Activated CD8-positive, alpha-beta memory T cell treated with anti-CD3 and anti-CD28 coated beads for 24 hours (primary cell): ENCODE measurements around the gene PDGFA.

Source experiments
- DNase-seq: peaks from one replicate; pipeline ENCODE4 v3.0.0-alpha.2; 2020

PDGFA gene

DNA sequence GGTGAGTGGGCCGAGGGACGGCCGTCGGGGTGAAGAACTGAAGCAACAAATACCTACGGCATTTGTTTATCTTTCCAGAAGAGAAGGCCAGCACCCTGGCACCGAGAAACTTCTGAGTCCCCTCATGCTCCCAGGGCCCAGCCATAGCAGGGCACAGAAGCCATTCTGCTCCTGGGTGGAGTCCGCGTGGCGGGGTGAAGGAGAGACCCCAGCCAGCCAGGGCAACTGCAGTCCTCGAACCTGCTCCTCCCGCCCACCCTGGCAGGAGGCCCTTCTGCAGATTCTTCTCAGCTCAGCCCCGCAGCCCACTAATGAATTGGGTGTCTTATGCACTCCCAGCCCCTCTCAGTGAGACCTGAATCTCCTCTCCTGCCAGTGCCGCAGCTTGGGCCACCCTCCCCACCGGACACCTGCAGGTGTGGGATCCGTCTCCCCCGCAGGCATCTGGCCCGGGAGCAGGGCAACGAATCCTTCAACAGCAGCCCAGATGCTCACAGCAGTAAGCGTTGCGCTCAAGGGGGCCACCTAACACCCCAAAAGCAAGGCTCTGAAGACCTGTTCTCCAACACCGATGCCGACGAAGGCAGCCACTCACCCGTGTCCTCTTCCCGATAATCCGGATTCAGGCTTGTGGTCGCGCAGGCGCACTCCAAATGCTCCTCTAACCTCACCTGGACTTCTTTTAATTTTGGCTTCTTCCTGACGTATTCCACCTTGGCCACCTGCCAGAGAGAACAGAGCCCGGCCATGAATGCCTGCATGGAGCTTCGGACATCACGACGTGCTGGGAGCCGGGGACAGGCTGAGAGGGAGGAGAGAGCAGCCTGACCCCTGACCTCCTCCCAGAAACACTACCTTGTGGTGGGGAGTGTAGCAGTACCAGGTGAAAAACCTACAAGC is 18.9 kb downstream of the PDGFA start:
- no peak for DNase-seq

DNA sequence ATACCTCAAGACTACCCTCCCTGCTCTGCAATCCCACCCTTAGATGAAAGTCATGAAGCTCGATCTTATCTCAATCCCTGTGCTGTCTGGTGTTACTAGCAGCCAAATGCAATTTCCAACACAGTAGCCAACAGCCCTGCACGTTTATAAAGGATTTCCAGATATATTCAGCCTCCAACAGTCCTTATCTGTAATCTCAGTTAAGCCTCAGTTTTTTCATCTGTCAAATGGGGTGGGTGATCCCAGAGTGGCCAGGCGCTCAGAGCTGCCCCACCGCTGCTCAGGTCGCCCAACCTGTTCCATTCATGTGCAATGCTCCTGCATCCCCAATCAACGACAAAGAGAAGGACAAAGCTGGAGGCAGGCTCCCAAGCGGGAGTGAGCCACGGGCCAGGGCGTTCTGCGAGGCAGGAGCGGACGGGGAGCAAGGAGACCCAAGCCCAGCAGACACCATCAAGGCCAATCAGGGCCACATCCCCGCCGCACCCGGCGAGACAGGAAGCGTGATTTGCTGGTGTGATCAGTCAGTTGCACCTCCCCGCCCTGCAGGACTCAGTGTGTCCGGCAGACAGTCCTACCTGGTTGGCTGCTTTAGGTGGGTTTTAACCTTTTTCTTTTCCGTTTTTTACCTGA is 19.7 kb downstream of the PDGFA start:
- no peak for DNase-seq

DNA sequence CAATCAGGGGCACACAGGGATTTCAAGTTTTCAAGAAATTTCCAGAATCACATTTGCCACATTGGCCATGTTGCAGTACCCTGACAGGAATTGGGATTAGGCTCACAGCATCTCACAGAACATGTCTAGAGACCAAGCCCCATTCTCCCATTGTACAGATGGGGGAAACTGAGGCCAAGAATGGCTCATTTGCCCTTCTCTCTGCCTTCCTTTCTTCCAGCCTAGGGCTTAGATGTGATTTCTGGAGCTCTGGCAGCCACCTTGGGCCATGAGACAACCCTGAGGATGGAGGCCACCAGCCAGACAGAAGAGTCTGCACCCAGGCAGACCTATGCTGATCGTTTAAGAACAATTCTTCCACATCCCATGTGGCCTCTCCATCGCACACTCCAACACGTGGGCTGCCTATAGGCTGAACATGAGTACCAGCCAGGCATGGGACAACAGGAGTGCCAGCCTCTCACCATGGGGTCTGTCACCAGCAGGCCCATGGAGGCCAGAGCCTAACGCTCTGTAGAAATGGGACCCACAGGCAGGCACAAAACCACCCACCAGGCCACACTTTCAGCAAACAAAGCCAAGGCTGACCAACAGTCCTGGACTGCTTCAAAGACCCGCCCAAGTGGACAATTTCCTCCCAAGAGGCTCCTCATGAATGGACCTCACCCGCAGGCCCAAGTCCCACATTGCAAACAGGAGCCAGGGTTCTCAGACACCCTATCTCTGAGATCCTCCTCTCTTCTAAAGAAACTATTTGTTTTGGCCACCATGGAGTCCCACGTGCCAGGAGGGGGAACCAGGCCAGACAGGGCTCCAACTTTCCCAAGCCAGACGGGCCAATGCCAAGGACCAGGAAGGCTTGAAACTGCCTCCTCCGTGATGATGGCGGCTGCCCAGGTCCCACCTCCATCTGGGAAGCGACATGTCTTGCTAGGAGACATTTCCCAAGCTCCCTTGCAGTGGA is 20.7 kb downstream of the PDGFA start:
- DNase-seq = no peak

DNA sequence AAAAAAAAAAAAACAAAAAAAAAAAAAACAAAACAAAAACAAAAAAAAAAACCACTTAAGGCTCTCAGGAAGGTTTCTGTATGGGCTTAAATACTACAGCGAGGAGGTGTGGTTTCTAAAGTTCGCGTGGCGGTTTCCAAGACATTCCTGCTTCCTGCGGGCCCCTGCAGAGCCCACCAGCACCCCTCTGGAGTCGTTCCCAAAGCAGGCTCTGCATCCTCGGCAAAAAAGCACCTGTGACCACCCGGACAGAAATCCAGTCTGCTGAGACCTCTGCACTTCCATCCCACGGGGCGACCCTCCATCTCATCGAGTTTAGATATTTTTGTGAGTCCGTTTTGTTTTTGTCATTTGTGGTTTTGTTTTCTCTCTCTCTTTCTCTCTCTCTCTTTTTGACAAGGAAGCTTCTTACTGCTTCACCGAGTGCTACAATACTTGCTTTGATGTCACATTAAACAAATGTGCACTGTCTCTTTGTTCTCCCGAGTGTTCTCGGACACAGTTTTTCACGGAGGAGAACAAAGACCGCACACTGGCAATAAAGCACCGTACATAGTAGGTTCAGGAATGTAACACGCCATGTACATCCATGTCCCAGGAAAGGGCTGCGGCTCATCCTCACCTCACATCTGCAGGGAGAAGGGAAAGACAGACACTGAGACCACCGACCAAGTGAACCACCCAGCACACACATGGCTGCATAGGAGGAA is 21.5 kb downstream of the PDGFA start:
- DNase-seq = no peak

DNA sequence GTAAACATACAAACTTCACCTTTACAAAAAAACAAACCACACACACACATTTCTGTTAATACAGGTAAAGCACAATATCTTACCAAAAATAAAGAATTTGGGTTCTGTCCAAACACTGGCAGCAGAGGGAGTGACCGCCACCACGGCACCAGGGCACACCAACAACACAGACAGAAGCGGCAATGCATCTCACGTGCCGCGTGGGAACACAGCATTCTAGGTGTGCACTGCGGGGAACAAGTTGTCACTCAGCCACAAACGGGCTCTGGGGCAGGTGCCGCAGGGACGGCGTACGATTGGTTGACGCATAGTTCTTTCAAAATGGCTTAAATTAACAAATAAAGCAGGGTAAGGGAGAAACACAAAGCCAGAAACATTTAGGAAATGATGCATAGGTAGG is 22.3 kb downstream of the PDGFA start:
- no peak for DNase-seq

DNA sequence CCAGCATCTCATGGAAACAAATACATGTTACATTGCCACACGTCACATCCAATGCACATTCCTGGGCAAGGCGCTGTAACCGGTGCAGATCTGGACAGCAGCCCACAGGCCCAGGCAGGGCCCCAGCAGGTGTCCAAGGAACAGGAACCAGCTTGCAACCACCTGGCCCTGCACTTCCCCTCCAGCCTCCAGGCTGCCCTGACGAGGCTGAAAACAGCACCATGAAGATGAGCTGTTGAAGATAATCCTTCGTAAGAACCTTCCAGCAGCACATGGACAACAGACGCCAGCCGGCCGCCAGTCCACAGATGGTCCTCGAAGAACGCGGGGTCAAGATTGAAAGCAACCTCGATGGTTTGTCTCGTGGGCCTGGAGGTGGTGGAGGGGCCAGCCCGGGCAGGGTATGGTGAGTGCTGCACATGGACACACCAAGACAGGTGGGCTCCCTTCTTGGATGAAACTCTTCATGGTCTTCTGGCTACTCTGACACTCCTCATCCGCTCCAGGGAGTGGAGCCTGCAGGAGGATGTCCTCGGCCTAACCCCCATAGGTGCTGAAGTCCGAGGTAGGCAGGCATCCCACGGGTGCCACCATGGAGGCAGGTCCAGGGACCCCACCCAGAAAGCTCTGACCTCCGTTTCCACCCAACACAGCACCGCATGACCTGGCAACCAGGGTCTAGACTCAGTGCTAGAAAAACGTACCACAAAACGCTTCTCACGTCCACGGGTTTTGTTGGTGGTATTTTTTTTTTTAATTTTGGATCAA is 22.9 kb downstream of the PDGFA start:
- no peak for DNase-seq

DNA sequence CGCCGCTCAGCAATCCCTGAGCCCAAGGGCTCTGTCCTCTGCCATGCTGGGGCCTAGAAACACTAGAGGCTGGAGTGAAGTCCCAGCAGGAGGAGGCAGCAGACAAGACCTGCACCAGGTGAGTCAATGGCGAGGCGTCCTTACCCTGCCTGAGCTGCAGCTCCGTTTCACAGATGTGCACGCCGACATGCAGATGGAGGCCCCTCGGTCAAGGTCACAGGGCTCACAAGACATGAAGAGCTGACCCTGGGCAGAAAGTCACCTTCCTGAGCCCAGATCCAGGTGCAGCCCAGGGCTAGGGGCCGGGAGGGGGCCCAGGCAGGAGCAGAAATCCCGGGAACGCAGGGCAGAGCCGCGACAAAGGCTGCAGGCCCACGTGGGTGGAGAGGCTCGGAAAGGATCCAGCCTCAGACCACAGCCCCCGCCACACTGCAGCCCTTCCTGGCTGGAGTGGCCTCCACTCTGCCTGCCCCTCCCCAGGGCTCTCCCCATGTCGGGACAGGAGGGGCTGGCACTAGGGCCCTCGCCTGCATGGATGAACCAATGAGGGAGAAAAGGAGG is 23.8 kb downstream of the PDGFA start:
- no peak for DNase-seq

DNA sequence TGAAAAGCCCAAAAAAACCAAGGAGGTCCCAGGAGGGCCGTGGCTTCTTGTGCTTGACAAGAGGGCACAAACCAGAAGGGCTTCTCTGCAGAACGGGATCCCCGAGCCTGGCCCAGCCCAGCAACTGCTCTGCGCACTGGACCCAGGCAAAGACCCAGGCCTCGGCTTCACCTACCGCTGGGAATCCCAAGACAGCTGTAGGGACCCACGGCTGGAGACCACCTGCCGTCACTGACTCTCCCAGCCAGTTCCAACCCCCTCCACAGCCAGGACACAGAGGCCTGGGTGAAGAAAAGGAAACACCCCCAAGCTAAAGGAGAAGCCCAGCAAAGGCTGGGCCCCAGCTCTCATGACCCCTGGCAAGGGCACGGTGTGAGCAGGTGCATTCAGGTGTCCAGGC is 24.3 kb downstream of the PDGFA start:
- no peak for DNase-seq

DNA sequence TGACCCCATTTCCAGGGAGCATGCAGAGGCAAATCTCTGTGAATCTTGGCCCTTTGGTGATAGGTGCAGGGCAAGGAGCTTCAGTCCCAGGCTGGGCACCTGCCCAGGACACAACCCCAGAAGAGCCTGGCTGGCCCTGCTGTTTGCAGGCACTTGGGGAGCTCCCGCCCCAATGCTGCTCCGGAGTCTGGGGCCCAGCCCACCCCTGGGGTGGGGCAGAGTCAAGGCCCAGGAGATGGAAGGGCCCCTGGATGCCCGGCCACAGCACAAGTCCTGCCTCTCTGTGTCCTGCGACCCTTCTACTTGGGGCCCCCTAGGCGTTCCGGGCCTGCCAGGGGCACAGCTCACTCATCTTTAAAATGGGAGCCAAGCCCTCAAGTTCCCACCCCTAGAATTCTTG is 24.7 kb downstream of the PDGFA start:
- no peak for DNase-seq

DNA sequence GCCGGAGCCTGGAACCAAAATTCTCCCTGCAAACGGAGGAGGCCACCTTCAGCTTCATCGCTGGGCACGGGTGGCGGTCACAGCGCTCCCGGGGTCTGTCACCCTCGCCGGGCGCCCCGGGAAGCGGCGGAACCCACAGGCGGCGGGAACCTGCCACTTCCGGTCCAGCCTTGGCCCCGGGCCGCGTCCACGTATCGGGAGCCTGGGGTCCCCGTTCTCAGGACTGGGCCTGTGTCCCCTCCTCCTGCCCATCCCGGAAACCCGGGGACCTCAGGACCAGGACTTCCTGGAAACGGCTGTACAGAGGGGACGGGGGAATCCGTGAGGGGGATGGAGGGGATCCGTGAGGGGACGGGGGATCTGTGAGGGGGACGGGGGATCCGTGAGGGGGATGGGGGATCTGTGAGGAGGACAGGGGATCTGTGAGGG is 25.4 kb downstream of the PDGFA start:
- no peak for DNase-seq

DNA sequence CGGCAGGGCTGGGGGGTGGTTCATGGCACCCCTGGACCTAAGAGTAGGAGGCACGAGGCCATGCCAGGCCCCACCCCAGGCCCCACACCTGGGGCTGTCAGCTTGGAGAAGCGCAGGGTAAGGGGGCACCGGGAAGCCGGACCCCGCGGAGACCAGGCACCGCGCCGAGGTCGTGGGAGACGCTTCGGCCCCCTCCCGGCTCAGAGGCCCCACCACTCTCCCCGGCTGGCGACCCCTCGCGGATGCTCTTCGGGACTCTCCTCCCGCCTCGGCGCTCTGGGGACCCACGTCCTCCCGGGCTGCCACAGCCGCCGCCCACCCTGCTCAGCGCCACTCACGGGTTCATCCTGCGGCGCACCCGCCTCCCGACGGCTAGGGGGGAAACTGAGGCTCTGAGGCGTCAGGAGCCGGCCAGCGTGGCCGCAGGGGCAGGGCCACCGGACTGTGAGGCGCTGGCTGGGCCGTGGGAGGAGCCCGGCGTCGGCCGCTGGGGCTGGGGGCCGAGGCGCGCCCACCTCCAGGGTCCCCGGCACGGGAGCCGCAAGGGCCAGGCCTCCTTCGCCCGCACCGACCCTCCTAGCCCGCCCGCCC is 25.9 kb downstream of the PDGFA start:
- no peak for DNase-seq

DNA sequence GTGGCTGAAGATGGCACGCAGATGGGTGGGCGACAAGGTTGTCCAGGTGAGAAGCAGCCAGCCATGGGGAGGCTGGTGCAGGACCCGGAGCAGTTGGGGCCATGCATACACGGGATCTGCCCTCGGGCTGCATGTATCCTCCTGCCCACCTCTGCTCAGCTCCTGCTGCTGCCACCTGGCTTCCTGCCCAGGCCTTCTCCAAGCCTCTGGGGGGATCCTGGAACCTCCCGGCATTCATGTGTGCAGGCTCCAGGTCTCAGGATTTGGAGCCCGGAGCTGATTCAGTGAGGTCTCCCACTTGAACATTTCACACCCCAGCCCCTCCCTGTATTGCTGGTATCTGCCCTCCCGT is 27.0 kb downstream of the PDGFA start:
- DNase-seq = no peak

DNA sequence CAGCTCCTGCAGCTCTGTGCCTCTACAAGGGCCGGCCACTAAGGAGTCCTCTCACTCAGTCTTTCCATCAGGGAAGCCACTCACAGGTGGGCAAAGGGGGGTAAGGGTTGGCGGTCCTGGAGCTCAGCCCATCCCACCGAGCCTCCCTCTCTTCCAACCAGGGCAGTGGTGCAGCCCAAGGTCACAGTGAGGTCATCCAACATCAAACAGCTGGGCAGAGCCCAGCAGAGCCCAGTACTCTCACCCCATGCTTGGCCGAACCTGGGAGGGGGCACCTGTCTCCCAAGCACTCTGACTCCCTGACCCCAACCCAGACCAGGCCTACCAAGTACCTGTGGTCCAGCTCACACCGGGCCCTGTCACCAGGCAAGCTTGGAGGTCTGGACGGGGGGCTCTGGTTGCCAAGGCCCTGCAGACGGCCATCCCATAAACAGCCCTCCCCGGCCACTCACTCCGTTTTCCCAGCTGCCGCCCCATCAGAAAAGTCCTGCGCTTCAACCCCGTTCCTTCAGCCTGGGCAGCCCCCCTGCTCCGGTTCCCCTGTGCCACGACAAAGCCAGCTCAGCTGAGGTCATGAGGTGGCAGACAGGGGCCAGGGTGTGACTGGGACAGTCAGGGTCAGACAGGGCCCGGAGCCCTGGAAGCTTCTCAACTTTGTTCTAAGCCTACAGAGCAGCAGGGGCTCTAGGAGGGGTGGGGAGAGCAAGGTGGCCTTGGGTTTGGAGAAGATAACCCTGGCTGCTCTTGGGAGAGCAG is 27.5 kb downstream of the PDGFA start:
- DNase-seq = no peak

DNA sequence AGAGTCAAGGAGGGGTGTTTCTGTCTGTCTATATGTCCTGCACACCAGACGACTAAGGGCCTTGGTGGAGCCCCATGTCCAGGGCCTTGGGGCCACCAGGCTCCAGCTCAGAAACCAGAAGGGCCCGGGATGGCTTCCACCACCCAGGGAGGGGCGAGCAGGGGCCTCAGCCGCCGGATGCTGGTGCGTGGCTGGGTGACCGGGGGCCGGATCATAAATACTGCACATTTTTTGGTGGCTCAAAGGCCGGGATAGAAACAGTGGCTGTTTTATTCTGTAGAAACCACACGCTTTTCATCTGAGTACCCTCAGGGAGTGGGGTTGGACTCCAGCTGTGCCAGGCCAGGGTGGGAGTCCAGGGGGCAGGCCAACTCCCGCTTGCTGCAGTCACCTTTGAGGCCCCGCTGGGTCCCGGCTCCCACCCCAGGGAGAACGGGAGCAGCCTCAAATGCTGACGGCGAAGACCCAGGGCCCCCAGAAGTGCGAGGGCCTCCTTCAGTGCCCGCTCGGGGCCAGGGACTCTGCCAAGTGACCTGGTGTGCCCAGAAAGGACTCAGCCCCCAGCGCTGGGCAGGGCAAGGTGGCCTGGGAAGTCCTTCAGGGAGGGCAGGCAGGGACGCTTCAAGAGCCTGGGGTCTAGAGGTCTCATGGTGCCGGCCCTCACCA is 28.2 kb downstream of the PDGFA start:
- DNase-seq = no peak

DNA sequence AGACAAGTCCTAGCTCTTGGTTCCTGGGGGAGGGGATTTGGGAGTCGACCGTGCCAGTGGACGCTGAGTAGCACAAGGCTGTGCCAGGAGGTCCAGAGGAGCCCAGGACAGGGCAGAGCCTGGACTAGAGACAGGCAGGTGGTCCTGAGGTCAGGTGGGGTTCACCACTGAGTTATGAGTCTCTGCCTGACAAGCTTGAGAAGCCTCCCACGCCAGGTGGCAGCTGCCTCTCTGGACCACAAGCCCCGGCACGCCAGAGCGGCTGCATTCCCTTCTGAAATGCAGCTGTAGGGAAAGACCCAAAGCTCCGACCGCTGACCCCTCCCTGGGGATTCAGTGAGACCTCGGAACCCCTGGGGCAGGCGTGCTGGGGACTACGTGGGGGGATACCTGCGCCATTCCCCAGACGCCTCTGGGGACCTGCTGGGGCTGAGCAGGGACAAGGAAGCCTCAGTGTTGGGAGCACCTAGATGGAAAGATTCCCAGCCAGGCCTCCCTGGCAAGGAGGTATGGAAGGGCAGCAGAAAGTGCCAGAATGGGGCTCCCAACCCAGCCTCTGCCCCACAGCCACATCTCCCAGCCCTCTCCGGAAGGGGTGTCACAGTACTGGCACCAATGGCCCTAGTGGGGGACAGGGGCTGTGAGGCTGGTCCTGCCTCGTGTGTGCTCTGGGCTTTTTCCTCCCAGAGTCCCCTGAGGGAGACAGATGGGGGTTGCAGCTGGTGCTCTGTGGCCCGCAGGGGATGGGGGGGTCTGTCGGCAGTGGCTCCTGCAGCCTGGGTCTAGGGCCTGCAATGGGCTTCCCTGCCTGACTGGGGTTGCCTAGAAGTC is 29.0 kb downstream of the PDGFA start:
- no peak for DNase-seq

DNA sequence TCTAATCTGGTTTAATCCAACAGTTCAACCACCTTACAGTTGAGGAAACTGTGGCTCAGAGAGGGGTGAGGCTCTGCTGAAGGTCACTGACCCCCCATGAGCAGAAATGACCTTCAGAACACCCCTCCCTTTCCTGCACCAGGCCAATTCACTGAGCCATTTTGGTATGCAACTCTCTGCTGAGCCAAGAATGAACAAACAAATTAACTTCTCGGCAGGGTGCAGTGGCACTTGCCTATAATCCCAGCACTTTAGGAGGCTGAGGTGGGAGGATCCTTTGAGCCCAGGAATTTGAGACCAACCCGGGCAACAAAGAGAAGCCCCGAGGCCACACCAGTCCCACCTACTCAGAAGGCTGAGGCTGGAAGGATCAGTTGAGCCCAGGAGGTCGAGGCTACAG is 29.8 kb downstream of the PDGFA start:
- DNase-seq = no peak

DNA sequence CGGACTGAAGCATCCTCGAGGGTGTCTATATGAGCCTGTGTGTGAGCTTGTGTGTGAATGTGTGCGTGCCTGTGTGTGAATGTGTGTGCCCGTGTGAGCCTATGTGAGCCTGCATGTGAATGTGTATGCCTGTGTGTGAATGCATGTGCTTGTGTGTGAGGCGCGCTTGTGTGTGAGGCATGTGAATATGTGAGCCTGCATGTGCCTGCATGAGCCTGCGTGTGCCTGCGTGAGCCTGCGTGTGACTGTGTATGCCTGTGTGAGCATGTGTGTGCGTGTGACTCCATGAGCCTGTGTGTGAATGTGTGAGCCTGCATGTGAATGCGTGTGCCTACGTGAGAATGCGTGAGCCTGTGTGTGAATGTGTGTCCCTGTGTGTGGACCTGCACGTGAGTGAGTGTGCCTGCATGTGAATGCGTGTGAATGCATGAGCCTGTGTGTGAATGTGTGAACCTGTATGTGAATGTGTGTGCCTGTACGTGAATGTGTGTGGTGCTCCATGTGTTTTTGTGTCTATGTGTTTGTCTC is 33.4 kb downstream of the PDGFA start:
- no peak for DNase-seq
